HG02571 (cell line): ENCODE results near the gene PSME1.

Source experiments
- ATAC-seq: cut with Tn5 transposase; IDR thresholded peaks from one replicate; pipeline ENCODE4 v1.9.1; 2021; ENCODE audit warnings: mild to moderate bottlenecking, moderate library complexity; ENCODE audit not compliant: unreplicated experiment

Gene PSME1

GRCh38 chr14:24186831-24187538 is 51.0 kb downstream of the PSME1 start:
- no peak for ATAC-seq

- ATAC-seq = no peak
These were observed 51.5 kb downstream of the PSME1 start for GRCh38 chr14:24187539-24187915.
